Peyer's patch (tissue), 4 donors: Measurements from ENCODE around the gene GALNT13. TPM values are rescaled to one million over a fixed set of nuclear protein-coding genes. Genes with fewer than 3 reads are reported as not detected.

ENCODE experiments used
- DNase-seq, 3 donors: peaks; one replicate each; pipeline ENCODE4 v3.0.0-alpha.2; 2017 to 2019
- H3K27ac ChIP-seq, 4 donors: fragments of 200-600 bp; sonication (generic); one replicate each; pipeline ENCODE4 v1.5.1; 2016 to 2019
- H3K27me3 ChIP-seq, 2 donors: fragments of 200-600 bp; sonication (generic); one replicate each; pipeline ENCODE4 v1.5.1; 2019
- H3K36me3 ChIP-seq, 3 donors: fragments of 200-600 bp; sonication (generic); one replicate each; pipeline ENCODE4 v1.5.1; 2016 to 2019
- H3K4me1 ChIP-seq, 4 donors: fragments of 200-600 bp; sonication (generic); one replicate each; pipeline ENCODE4 v1.5.1; 2016 to 2019
- H3K4me3 ChIP-seq, 4 donors: fragments of 200-600 bp; sonication (generic); 1 replicate in 3 of 4; 2 replicates in 1 of 4; pipeline ENCODE4 v1.5.1; 2016 to 2019; ENCODE audit warnings: mild to moderate bottlenecking in 1 of 4
- H3K9me3 ChIP-seq, 4 donors: fragments of 200-600 bp; sonication (generic); one replicate each; pipeline ENCODE4 v1.5.1; 2016 to 2019; ENCODE audit warnings: mild to moderate bottlenecking in 1 of 4
- POLR2A ChIP-seq, 2 donors: fragments of 450-650 bp; IDR thresholded peaks; one replicate each; pipeline ENCODE4 v1.5.1; 2017; ENCODE audit warnings: antibody characterized with exemption in 2 of 2, mild to moderate bottlenecking in 2 of 2, moderate library complexity in 2 of 2
- total RNA-seq, 4 donors: library from RNA; depleted of rRNA; stranded (reverse); fragments of >200 nt; gene quantifications; one replicate each; pipeline ENCODE4 v1.1.0, GENCODE V29; 2016
- TF ChIP-seq, protein P1 (sequence below), 6 experiments: fragments of 450-650 bp in 4 of 6; fragments of 200-600 bp in 2 of 6; sonication (generic) in 1 of 6; IDR thresholded peaks; one replicate each; pipeline ENCODE4 v1.5.1; 2017 to 2019; ENCODE audit warnings: antibody characterized with exemption in 6 of 6, mild to moderate bottlenecking in 3 of 6, moderate library complexity in 1 of 6

The GALNT13 gene
- total RNA-seq, 4 donors from 2014 or later = 1.6 to 2.7 (median 2.0) TPM

DNA sequence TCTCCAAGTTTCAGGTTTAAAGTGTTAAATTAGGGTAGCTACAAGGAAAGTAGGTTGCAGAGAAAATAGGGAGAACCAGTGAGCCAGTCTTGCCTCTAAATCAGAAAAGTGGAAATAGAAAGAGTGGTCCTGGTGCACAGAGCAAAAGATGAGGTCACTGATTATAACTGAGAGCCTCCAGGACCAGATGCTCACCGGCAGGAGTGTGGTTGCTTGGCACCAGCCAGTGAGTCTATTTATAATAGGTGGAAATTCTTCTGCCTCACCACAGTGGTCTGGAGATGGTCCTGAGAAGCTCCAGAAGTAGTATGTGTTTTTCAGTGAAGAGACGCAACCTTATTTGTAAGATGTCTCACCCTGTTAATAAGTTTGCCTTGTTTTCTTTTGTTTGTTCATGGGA is 452.9 kb downstream of the GALNT13 start:
- no peak for TF ChIP-seq POLR2A (IDR thresholded peaks at IDR 0.05)
- TF ChIP-seq, protein P1, sequence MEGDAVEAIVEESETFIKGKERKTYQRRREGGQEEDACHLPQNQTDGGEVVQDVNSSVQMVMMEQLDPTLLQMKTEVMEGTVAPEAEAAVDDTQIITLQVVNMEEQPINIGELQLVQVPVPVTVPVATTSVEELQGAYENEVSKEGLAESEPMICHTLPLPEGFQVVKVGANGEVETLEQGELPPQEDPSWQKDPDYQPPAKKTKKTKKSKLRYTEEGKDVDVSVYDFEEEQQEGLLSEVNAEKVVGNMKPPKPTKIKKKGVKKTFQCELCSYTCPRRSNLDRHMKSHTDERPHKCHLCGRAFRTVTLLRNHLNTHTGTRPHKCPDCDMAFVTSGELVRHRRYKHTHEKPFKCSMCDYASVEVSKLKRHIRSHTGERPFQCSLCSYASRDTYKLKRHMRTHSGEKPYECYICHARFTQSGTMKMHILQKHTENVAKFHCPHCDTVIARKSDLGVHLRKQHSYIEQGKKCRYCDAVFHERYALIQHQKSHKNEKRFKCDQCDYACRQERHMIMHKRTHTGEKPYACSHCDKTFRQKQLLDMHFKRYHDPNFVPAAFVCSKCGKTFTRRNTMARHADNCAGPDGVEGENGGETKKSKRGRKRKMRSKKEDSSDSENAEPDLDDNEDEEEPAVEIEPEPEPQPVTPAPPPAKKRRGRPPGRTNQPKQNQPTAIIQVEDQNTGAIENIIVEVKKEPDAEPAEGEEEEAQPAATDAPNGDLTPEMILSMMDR (IDR thresholded peaks at IDR 0.05) = no peak
- Histone ChIP-seq H3K27me3 (no peaks in the 10 kb centered on the region), H3K36me3 (no peaks in the 10 kb centered on the region), H3K4me1 (no peaks in the 10 kb centered on the region), H3K9me3 (no peaks in the 10 kb centered on the region), H3K4me3 (no peak overlapping the region), H3K27ac (no peak overlapping the region)
- DNase-seq = no peak

DNA sequence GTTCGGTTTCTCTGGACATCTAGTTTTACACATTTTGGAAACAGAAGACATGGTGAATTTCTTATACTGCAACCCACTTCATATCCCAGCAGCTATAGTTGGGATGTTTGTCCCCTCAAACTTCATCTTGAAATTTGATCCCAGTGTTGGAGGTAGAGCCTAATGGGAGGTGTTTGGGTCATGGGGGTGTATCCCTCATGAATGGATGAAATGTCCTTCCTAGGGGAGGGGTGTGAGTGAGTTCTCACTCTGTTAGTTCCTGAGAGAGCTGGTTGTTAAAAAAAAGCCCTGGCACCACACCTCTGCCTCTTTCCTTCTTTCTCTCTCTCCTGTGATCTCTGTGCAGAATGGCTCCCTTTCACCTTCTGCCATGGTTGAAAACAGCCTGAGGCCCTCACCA is 457.8 kb downstream of the GALNT13 start:
- Histone ChIP-seq H3K27me3 (no peaks in the 10 kb centered on the region), H3K36me3 (no peaks in the 10 kb centered on the region), H3K4me1 (no peaks in the 10 kb centered on the region), H3K4me3 (no peak overlapping the region), H3K9me3 (no peaks in the 10 kb centered on the region), H3K27ac (no peak overlapping the region)
- TF ChIP-seq, protein P1 (IDR thresholded peaks at IDR 0.05) = no peak
- no peak for TF ChIP-seq POLR2A (IDR thresholded peaks at IDR 0.05)
- DNase-seq = no peak

DNA sequence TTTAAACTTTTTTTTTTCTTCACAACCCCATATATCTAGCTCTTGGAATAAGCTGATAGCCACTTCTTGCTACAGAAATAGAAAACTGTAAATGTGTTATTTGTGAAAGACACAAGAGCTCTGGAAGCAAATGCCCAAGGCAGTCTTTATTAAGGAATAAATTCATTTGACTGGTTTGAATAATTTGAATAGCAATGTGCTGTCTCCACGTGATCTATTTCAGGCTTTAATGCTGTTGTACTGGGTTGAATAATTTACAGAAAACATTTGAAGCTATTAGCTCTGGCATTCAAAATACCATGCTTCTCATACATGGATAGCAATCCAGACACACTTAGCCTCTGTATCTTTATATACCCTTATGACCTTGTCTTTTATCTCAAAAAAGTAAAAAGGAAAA is 460.1 kb downstream of the GALNT13 start:
- H3K27me3 ChIP-seq = no peaks in the 10 kb centered on the region
- H3K9me3 ChIP-seq = no peaks in the 10 kb centered on the region
- no peak for TF ChIP-seq POLR2A (IDR thresholded peaks at IDR 0.05)
- TF ChIP-seq, protein P1 (IDR thresholded peaks at IDR 0.05) = no peak
- no peak overlapping the region for H3K4me3 ChIP-seq
- DNase-seq = no peak
- H3K4me1 ChIP-seq = no peaks in the 10 kb centered on the region
- no peaks in the 10 kb centered on the region for H3K36me3 ChIP-seq
- no peak overlapping the region for H3K27ac ChIP-seq

DNA sequence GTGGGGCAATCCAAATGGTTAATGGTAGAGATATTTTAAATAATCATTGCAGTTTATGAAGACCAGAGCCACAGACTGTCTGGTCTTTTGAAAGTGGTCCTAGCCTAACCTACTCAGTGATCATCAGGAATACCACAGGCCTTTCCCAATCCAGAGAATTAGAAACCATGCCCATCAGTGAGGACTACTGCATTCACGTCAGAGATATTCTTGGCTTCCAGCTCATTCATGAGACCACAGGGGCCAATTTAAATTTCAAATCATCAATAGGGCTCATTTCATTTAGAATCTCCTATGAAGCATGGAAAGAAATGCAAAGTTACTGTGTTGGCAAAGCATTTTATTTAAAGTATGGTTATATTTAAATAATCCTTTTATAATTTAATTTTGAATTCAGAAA is 464.5 kb downstream of the GALNT13 start:
- Histone ChIP-seq H3K4me3 (no peak overlapping the region), H3K9me3 (no peaks in the 10 kb centered on the region), H3K27ac (no peak overlapping the region), H3K4me1 (no peaks in the 10 kb centered on the region), H3K27me3 (no peaks in the 10 kb centered on the region), H3K36me3 (no peaks in the 10 kb centered on the region)
- DNase-seq = no peak
- TF ChIP-seq, protein P1 (IDR thresholded peaks at IDR 0.05) = no peak
- TF ChIP-seq POLR2A (IDR thresholded peaks at IDR 0.05) = no peak

DNA sequence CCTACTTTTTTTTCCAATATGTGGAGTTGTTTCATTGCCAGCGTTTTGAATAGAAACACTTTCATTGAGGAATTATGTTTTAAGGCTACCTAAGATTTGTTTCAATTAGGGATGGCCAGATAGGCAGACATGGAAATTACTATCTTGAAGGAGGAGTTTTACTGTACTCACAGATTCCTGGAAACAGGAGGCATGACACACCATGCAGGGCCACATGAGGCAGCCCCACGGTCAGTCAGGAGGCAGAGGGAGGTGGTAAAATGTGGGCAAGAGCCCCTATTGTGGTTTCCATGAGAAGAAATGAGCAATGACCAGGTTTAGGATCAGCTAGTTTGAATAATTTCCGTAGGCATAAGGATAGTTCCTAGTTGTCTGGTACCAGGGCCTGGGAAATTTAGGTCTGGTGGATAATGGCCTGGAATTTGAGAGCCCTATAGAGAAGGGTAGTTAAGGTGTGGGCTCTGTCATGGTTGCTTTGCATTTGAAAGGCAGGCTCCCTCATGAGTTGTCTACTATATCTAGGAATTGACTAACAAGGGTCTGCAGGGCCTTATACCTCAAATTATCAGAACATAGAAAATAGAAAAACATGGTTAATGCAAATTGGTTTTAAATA is 466.7 kb downstream of the GALNT13 start:
- no peaks in the 10 kb centered on the region for H3K36me3 ChIP-seq
- DNase-seq = no peak
- no peak for TF ChIP-seq POLR2A (IDR thresholded peaks at IDR 0.05)
- no peak overlapping the region for H3K27ac ChIP-seq
- H3K4me1 ChIP-seq = no peaks in the 10 kb centered on the region
- no peaks in the 10 kb centered on the region for H3K9me3 ChIP-seq
- no peaks in the 10 kb centered on the region for H3K27me3 ChIP-seq
- H3K4me3 ChIP-seq = no peak overlapping the region

DNA sequence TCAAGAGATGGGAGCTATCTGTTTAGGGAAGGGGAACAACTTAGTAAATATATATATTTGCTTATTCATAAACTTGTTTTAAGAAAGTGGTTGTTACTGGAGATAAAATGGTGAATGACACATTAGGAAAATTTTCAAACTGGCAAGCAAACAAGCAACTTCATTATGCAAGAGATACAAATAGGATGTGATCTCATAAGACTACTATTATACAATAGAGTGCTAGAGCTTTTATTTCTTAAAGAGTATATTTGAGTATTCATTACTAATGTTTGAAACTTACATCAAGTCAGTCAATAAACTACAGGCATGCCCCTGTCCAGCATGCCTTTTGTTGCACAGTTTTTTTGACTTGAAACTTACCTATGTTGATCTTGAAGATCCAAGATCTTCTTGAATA is 471.6 kb downstream of the GALNT13 start:
- H3K4me3 ChIP-seq = no peak overlapping the region
- H3K27ac ChIP-seq = no peak overlapping the region
- no peaks in the 10 kb centered on the region for H3K9me3 ChIP-seq
- H3K4me1 ChIP-seq = no peaks in the 10 kb centered on the region
- no peaks in the 10 kb centered on the region for H3K36me3 ChIP-seq
- TF ChIP-seq, protein P1 (IDR thresholded peaks at IDR 0.05) = no peak
- TF ChIP-seq POLR2A (IDR thresholded peaks at IDR 0.05) = no peak
- H3K27me3 ChIP-seq = no peaks in the 10 kb centered on the region
- DNase-seq = no peak
